ENCODE results near the gene DOC2A.

DOC2A gene

GRCh38 chr16:29986231-29986630 lies 24.6 kb downstream of the DOC2A start:
- TF ChIP-seq CTCF (IDR thresholded peaks at IDR 0.05; ENCODE audit: low read depth, low read length), result no peak

GRCh38 chr16:29985271-29985811 lies 25.5 kb downstream of the DOC2A start:
- DNase-seq (ENCODE audit: extremely low read depth, low read depth), result no peak
- no peak for TF ChIP-seq CTCF (IDR thresholded peaks at IDR 0.05; ENCODE audit: low read depth, low read length)

More at GRCh38 chr16:29986231-29986630, 24.6 kb downstream of the DOC2A start:
- DNase-seq (ENCODE audit: extremely low read depth, low read depth), result no peak

- no peak for DNase-seq (ENCODE audit: extremely low read depth, low read depth)
- TF ChIP-seq CTCF (IDR thresholded peaks at IDR 0.05; ENCODE audit: low read depth, low read length), result no peak
Measured at GRCh38 chr16:29984764-29985147, 26.1 kb downstream of the DOC2A start.

- TF ChIP-seq CTCF (IDR thresholded peaks at IDR 0.05; ENCODE audit: low read depth, low read length), result no peak
- no peak for DNase-seq (ENCODE audit: extremely low read depth, low read depth)
Measured at GRCh38 chr16:29984137-29984763, 26.6 kb downstream of the DOC2A start.

GRCh38 chr16:29983420-29984136 lies 27.2 kb downstream of the DOC2A start:
- DNase-seq (ENCODE audit: extremely low read depth, low read depth), result no peak
- no peak for TF ChIP-seq CTCF (IDR thresholded peaks at IDR 0.05; ENCODE audit: low read depth, low read length)

GRCh38 chr16:29982560-29983419 lies 28.0 kb downstream of the DOC2A start:
- no peak for DNase-seq (ENCODE audit: extremely low read depth, low read depth)
- TF ChIP-seq CTCF (IDR thresholded peaks at IDR 0.05; ENCODE audit: low read depth, low read length), result no peak
